Mesothelial cell of epicardium (in vitro differentiated cells): Measurements from ENCODE around the gene CELSR2. TPM values are rescaled to one million over a fixed set of nuclear protein-coding genes. Genes with fewer than 3 reads are reported as not detected.
"Not testable (repeated sequence)": the region's sequence is repeated elsewhere in the genome, so short reads cannot be mapped to it uniquely, and the experiment has no call there.

Experiments used
- DNase-seq, 2 experiments: peaks; one replicate each; pipeline ENCODE4 v3.0.0; 2021; ENCODE audit warnings: low spot score in 2 of 2; ENCODE audit not compliant: unreplicated experiment in 2 of 2
- H3K27ac Mint-ChIP-seq: 2 replicates; pipeline ENCODE4 v1.8.0; 2021; ENCODE audit warnings: mixed read lengths
- H3K27me3 Mint-ChIP-seq: 2 replicates; pipeline ENCODE4 v1.8.0; 2021; ENCODE audit warnings: low read depth, mixed read lengths
- H3K36me3 Mint-ChIP-seq: 2 replicates; pipeline ENCODE4 v1.8.0; 2021; ENCODE audit warnings: mixed read lengths
- H3K4me1 Mint-ChIP-seq: 2 replicates; pipeline ENCODE4 v1.8.0; 2021; ENCODE audit warnings: mixed read lengths
- H3K4me3 Mint-ChIP-seq: 2 replicates; pipeline ENCODE4 v1.8.0; 2021; ENCODE audit warnings: mild to moderate bottlenecking, moderate library complexity, mixed read lengths
- H3K9me3 Mint-ChIP-seq: 2 replicates; pipeline ENCODE4 v1.8.0; 2021; ENCODE audit warnings: mixed read lengths
- CTCF ChIP-seq: fragments of 200-600 bp; sonication (generic); IDR thresholded peaks from one replicate; pipeline ENCODE4 v1.5.0; 2021; ENCODE audit warnings: antibody characterized with exemption; ENCODE audit not compliant: unreplicated experiment
- total RNA-seq: library from RNA; stranded (reverse); gene quantifications from 3 replicates; pipeline ENCODE4 v1.2.1, GENCODE V29; 2021

The CELSR2 gene
- total RNA-seq, 1 donor from 2014 or later = 27.1 TPM

GRCh38 chr1:109282952-109283747 is 33.8 kb downstream of the CELSR2 start, which contains the start of gene PSRC1:
Gene PSRC1 (minus strand): TSS chr1:109283145.
- Mint-ChIP-seq H3K27ac (peak within 1 kb of the TSS; percentile 93), H3K4me3 (peak within 1 kb of the TSS; percentile 99), H3K36me3 (peaks cover 6% of the 10 kb centered on the region), H3K9me3 (no peaks in the 10 kb centered on the region), H3K27me3 (no peaks in the 10 kb centered on the region), H3K4me1 (peaks cover 26% of the 10 kb centered on the region)
- DNase-seq = peak; percentile 93 to 97
- peak; percentile 36 for TF ChIP-seq CTCF

- H3K9me3 Mint-ChIP-seq = no peaks in the 10 kb centered on the region
- H3K27me3 Mint-ChIP-seq = no peaks in the 10 kb centered on the region
- DNase-seq = no peak
- no peak for TF ChIP-seq CTCF
- peak overlapping the region; percentile 93 for H3K27ac Mint-ChIP-seq
- peaks cover 26% of the 10 kb centered on the region for H3K4me1 Mint-ChIP-seq
- H3K4me3 Mint-ChIP-seq = peak overlapping the region; percentile 99
- peaks cover 6% of the 10 kb centered on the region for H3K36me3 Mint-ChIP-seq
Observed at GRCh38 chr1:109283748-109284600, 34.6 kb downstream of the CELSR2 start.

GRCh38 chr1:109286762-109287161 is 37.4 kb downstream of the CELSR2 start:
- H3K27ac Mint-ChIP-seq = not testable (repeated sequence)

GRCh38 chr1:109290137-109290536 is 40.8 kb downstream of the CELSR2 start:
- H3K27ac Mint-ChIP-seq = no peak overlapping the region
- H3K9me3 Mint-ChIP-seq = no peaks in the 10 kb centered on the region
- H3K27me3 Mint-ChIP-seq = no peaks in the 10 kb centered on the region
- peaks cover 4% of the 10 kb centered on the region for H3K4me1 Mint-ChIP-seq
- no peaks in the 10 kb centered on the region for H3K36me3 Mint-ChIP-seq
- no peak for DNase-seq
- no peak for TF ChIP-seq CTCF
- no peak overlapping the region for H3K4me3 Mint-ChIP-seq

More at GRCh38 chr1:109286762-109287161, 37.4 kb downstream of the CELSR2 start:
- peaks cover 23% of the 10 kb centered on the region for H3K4me1 Mint-ChIP-seq
- not testable (repeated sequence) for H3K4me3 Mint-ChIP-seq, H3K27me3 Mint-ChIP-seq, DNase-seq, H3K9me3 Mint-ChIP-seq, H3K36me3 Mint-ChIP-seq

GRCh38 chr1:109290998-109291397 is 41.7 kb downstream of the CELSR2 start:
- Mint-ChIP-seq H3K4me1 (peaks cover 4% of the 10 kb centered on the region), H3K27me3 (no peaks in the 10 kb centered on the region), H3K4me3 (no peak overlapping the region), H3K36me3 (no peaks in the 10 kb centered on the region), H3K9me3 (no peaks in the 10 kb centered on the region), H3K27ac (peak overlapping the region; percentile 84)
- TF ChIP-seq CTCF = no peak
- DNase-seq = no peak

- no peak for DNase-seq
- no peak overlapping the region for H3K27ac Mint-ChIP-seq
- H3K9me3 Mint-ChIP-seq = no peaks in the 10 kb centered on the region
- no peak for TF ChIP-seq CTCF
- H3K36me3 Mint-ChIP-seq = no peaks in the 10 kb centered on the region
- H3K4me3 Mint-ChIP-seq = no peak overlapping the region
- H3K4me1 Mint-ChIP-seq = peaks cover 4% of the 10 kb centered on the region
- no peaks in the 10 kb centered on the region for H3K27me3 Mint-ChIP-seq
Observed at GRCh38 chr1:109292364-109292763, 43.0 kb downstream of the CELSR2 start.
